ENCODE measurements around the gene RHCG. TPM values are rescaled to one million over a fixed set of nuclear protein-coding genes. Genes with fewer than 3 reads are reported as not detected.

RHCG gene
- total RNA-seq, 1 experiment from 2014 or later: 0.28 TPM

DNA sequence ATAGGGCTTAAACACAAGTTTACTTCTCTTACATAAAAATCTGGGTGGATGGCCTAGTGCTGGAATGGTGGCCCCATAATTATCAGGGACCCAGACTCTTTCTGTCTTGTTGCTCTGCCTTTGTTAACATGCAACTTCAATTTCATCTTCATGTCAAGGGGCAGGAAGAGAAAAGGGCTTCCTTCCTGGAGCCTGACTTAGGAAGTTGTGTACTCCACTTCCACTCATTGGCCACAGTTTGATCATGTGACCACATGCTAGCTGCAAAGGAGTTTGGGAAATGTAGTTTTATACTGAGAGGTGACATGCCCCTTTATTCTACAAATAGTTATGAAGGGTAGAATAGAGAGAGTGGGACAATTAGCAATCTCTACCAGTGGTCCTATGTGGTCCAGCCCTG is 39.3 kb downstream of the RHCG start:
- no peak overlapping the region for H2BK120ac ChIP-seq (ENCODE audit: low read depth, low read length, poor library complexity, severe bottlenecking)
- H2BK12ac ChIP-seq (ENCODE audit: insufficient read length, low read depth, low read length): no peak overlapping the region
- no peak overlapping the region for H4K8ac ChIP-seq (replicated peaks; ENCODE audit: insufficient read length, low read depth, low read length)
- H3T11ph ChIP-seq (ENCODE audit: low read length): no peak overlapping the region
- no peaks in the 10 kb centered on the region for H3K9me3 ChIP-seq (ENCODE audit: control insufficient read depth, low read depth, low read length)
- TF ChIP-seq, protein P1, sequence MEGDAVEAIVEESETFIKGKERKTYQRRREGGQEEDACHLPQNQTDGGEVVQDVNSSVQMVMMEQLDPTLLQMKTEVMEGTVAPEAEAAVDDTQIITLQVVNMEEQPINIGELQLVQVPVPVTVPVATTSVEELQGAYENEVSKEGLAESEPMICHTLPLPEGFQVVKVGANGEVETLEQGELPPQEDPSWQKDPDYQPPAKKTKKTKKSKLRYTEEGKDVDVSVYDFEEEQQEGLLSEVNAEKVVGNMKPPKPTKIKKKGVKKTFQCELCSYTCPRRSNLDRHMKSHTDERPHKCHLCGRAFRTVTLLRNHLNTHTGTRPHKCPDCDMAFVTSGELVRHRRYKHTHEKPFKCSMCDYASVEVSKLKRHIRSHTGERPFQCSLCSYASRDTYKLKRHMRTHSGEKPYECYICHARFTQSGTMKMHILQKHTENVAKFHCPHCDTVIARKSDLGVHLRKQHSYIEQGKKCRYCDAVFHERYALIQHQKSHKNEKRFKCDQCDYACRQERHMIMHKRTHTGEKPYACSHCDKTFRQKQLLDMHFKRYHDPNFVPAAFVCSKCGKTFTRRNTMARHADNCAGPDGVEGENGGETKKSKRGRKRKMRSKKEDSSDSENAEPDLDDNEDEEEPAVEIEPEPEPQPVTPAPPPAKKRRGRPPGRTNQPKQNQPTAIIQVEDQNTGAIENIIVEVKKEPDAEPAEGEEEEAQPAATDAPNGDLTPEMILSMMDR (conservative IDR thresholded peaks at IDR 0.05): no peak
- H3K23ac ChIP-seq (ENCODE audit: insufficient read length, low read depth, low read length): no peak overlapping the region
- no peak overlapping the region for H3K27ac ChIP-seq (ENCODE audit: insufficient read length, low read depth, low read length)
- Mint-ChIP-seq H3K36me3 (ENCODE audit: insufficient read depth in 1 of 3, low read depth in 3 of 3) (no peaks in the 10 kb centered on the region; a peak in 1 of 7 replicates), H3K27me3 (ENCODE audit: low read depth) (peaks cover 80% of the 10 kb centered on the region), H3K4me3 (no peak overlapping the region), H3K9me3 (peaks cover 2 to 5% of the 10 kb centered on the region in 2 experiments; a peak in 2 of 5 replicates), H3K27ac (no peak overlapping the region), H3K4me1 (peaks cover 23 to 29% of the 10 kb centered on the region in 2 experiments)
- peaks cover 8% of the 10 kb centered on the region; the same call in 1 of the 2 replicates for H3K27me3 ChIP-seq (ENCODE audit: insufficient read depth, low read length)
- no peak overlapping the region for H2AK5ac ChIP-seq (ENCODE audit: insufficient read length, low read length)
- no peak overlapping the region for H3K56ac ChIP-seq (ENCODE audit: insufficient read length, low read depth, low read length)
- no peaks in the 10 kb centered on the region for H4K20me1 ChIP-seq (ENCODE audit: control insufficient read depth, insufficient read depth, insufficient read length)
- no peak overlapping the region for H2BK20ac ChIP-seq (ENCODE audit: low read depth, low read length, poor library complexity, severe bottlenecking)
- H3K4ac ChIP-seq (ENCODE audit: low read depth, low read length): no peak overlapping the region
- no peak overlapping the region for H3K9ac ChIP-seq (ENCODE audit: extremely low read depth, insufficient read length, low read length)
- H3K18ac ChIP-seq (ENCODE audit: insufficient read length, low read depth, low read length): no peak overlapping the region
- no peak overlapping the region for H3K4me2 ChIP-seq (ENCODE audit: insufficient read depth, insufficient read length, low read length)
- H2BK5ac ChIP-seq (ENCODE audit: insufficient read length, low read length): no peak overlapping the region
- no peaks in the 10 kb centered on the region for H3K79me2 ChIP-seq (ENCODE audit: insufficient read depth, low read length)
- H3K4me1 ChIP-seq (ENCODE audit: insufficient read depth, low read length): no peaks in the 10 kb centered on the region
- no peaks in the 10 kb centered on the region for H3K79me1 ChIP-seq (ENCODE audit: insufficient read depth, low read depth, low read length, poor library complexity, severe bottlenecking)
- H4K5ac ChIP-seq (ENCODE audit: insufficient read length, low read depth, low read length): no peak overlapping the region
- no peak overlapping the region for H4K91ac ChIP-seq (ENCODE audit: insufficient read length, low read depth, low read length)
- no peak overlapping the region for H3K14ac ChIP-seq (ENCODE audit: insufficient read depth, low read length)
- no peak overlapping the region for H2BK15ac ChIP-seq (ENCODE audit: low read depth, low read length)
- H3K23me2 ChIP-seq (ENCODE audit: insufficient read length, low read depth, low read length, poor library complexity, severe bottlenecking): no peaks in the 10 kb centered on the region
- no peak for DNase-seq
- no peak overlapping the region for H2AFZ ChIP-seq (ENCODE audit: low read length)

Measured in H9 (cell line).